Measurements from ENCODE around the gene DOCK3.

Gene DOCK3

DNA sequence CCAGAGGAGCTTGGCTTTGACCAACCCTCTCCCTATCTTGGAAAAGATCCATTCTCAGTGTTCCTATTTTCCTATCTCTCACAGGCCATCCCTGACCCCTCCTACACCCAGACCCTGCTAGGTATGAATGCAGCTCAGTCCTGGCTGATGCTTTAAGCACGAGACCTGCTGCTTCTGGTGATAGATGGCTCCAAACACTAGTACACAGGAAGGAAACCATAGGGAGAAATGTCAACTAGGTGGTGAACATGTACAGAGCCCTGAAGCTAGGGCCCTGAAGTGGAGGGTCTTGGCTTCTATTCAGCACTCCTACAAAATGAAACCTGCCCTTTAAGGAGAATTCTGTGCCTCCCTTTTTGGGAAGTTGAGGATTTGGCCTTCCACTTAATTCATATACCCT is 662.9 kb downstream of the DOCK3 start:
- Histone ChIP-seq H3K27ac (replicated peaks) (no peak overlapping the region), H3K27me3 (ENCODE audit: insufficient read depth, poor library complexity, severe bottlenecking) (peaks cover 3% of the 10 kb centered on the region), H3K4me3 (replicated peaks; ENCODE audit: insufficient read depth, low read length) (no peak overlapping the region)
- DNase-seq (ENCODE audit: low read depth in 1 of 2, low spot score in 1 of 2) = no peak
- no peak for TF ChIP-seq GABPA (IDR thresholded peaks at IDR 0.05; ENCODE audit: low read depth)
- TF ChIP-seq, protein P1, sequence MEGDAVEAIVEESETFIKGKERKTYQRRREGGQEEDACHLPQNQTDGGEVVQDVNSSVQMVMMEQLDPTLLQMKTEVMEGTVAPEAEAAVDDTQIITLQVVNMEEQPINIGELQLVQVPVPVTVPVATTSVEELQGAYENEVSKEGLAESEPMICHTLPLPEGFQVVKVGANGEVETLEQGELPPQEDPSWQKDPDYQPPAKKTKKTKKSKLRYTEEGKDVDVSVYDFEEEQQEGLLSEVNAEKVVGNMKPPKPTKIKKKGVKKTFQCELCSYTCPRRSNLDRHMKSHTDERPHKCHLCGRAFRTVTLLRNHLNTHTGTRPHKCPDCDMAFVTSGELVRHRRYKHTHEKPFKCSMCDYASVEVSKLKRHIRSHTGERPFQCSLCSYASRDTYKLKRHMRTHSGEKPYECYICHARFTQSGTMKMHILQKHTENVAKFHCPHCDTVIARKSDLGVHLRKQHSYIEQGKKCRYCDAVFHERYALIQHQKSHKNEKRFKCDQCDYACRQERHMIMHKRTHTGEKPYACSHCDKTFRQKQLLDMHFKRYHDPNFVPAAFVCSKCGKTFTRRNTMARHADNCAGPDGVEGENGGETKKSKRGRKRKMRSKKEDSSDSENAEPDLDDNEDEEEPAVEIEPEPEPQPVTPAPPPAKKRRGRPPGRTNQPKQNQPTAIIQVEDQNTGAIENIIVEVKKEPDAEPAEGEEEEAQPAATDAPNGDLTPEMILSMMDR (IDR thresholded peaks at IDR 0.05; ENCODE audit: insufficient read depth, low read length) = no peak
- TF ChIP-seq, protein P2, sequence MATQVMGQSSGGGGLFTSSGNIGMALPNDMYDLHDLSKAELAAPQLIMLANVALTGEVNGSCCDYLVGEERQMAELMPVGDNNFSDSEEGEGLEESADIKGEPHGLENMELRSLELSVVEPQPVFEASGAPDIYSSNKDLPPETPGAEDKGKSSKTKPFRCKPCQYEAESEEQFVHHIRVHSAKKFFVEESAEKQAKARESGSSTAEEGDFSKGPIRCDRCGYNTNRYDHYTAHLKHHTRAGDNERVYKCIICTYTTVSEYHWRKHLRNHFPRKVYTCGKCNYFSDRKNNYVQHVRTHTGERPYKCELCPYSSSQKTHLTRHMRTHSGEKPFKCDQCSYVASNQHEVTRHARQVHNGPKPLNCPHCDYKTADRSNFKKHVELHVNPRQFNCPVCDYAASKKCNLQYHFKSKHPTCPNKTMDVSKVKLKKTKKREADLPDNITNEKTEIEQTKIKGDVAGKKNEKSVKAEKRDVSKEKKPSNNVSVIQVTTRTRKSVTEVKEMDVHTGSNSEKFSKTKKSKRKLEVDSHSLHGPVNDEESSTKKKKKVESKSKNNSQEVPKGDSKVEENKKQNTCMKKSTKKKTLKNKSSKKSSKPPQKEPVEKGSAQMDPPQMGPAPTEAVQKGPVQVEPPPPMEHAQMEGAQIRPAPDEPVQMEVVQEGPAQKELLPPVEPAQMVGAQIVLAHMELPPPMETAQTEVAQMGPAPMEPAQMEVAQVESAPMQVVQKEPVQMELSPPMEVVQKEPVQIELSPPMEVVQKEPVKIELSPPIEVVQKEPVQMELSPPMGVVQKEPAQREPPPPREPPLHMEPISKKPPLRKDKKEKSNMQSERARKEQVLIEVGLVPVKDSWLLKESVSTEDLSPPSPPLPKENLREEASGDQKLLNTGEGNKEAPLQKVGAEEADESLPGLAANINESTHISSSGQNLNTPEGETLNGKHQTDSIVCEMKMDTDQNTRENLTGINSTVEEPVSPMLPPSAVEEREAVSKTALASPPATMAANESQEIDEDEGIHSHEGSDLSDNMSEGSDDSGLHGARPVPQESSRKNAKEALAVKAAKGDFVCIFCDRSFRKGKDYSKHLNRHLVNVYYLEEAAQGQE (IDR thresholded peaks at IDR 0.05; ENCODE audit: insufficient replicate concordance, low read depth) = no peak
- TF ChIP-seq POLR2AphosphoS5 (IDR thresholded peaks at IDR 0.05; ENCODE audit: low read depth) = no peak
- TF ChIP-seq SPI1 (IDR thresholded peaks at IDR 0.05; ENCODE audit: borderline replicate concordance, low read depth) = no peak

DNA sequence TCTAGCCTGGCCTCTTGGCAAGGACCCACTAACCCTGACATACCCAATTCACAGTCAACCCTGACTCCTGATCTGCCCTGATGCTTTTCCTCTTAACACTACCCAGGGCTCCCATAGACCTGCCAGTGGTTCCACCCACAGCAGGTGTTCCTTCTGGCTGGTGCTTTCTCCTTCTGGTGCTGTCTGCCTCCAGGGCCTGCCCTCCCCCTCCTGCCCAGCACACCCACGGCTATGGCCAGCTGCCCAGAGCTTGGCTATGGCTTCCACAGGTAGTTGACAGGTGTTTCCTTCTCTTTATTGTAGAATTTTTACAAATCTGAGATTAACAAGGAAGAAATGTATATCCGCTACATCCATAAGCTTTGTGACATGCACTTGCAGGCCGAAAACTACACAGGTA is 663.9 kb downstream of the DOCK3 start:
- peaks cover 3% of the 10 kb centered on the region for H3K27me3 ChIP-seq (ENCODE audit: insufficient read depth, poor library complexity, severe bottlenecking)
- H3K27ac ChIP-seq (replicated peaks) = no peak overlapping the region
- TF ChIP-seq, protein P1 (IDR thresholded peaks at IDR 0.05; ENCODE audit: insufficient read depth, low read length) = no peak
- TF ChIP-seq GABPA (IDR thresholded peaks at IDR 0.05; ENCODE audit: low read depth) = no peak
- TF ChIP-seq SPI1 (IDR thresholded peaks at IDR 0.05; ENCODE audit: borderline replicate concordance, low read depth) = no peak
- TF ChIP-seq POLR2AphosphoS5 (IDR thresholded peaks at IDR 0.05; ENCODE audit: low read depth) = no peak
- TF ChIP-seq, protein P2 (IDR thresholded peaks at IDR 0.05; ENCODE audit: insufficient replicate concordance, low read depth) = no peak
- DNase-seq (ENCODE audit: low read depth in 1 of 2, low spot score in 1 of 2) = no peak
- no peak overlapping the region for H3K4me3 ChIP-seq (replicated peaks; ENCODE audit: insufficient read depth, low read length)

DNA sequence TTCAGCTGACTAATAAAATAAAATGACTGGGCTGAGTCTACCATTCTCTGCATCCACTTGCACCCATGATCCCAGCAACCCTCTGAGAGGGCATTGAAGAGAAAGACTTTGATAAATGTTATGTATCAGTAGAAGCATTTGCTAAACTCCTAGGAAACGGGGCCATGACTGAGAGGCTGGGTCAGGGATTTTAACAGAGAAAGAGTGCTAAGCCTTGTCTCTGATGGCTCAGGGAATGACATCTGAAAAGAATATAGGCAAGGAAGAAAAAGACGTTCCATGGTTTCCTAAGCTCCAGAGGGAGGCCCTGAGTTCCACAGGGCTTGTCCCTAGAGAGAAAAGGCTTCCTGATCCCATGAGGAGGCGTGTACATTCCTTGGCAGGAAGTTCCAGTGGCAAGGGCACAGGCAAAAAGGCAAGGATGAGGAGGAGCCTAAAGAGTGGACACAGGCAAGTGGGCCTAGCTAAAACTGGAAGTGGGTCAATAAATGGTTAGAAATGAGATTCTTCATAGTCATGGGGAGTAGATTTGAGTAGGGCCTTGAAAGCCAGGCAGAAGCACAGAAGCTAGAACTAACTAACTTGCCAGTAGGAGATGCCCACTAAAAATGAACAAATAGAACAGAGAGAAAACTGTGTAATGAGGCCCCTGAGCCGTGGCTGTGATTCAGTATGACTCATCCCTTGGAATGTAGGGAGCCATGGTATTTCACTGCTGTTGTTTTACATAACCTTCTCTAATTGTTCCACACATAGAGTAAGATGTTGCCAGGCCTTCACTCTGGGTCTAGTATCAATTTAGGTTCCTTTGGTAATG is 665.5 kb downstream of the DOCK3 start:
- TF ChIP-seq, protein P2 (IDR thresholded peaks at IDR 0.05; ENCODE audit: insufficient replicate concordance, low read depth) = no peak
- no peak for TF ChIP-seq POLR2AphosphoS5 (IDR thresholded peaks at IDR 0.05; ENCODE audit: low read depth)
- TF ChIP-seq, protein P1 (IDR thresholded peaks at IDR 0.05; ENCODE audit: insufficient read depth, low read length) = no peak
- DNase-seq (ENCODE audit: low read depth in 1 of 2, low spot score in 1 of 2) = no peak
- peaks cover 3% of the 10 kb centered on the region for H3K27me3 ChIP-seq (ENCODE audit: insufficient read depth, poor library complexity, severe bottlenecking)
- no peak overlapping the region for H3K4me3 ChIP-seq (replicated peaks; ENCODE audit: insufficient read depth, low read length)
- H3K27ac ChIP-seq (replicated peaks) = no peak overlapping the region

Measured in HL-60 (cell line).